HepG2 (cell line): ENCODE measurements around the gene MYL4. TPM values are rescaled to one million over a fixed set of nuclear protein-coding genes. Genes with fewer than 3 reads are reported as not detected.

Experiments
- MIER3 ChIP-seq: IDR thresholded peaks from 2 replicates; pipeline ENCODE4 v1.6.1; 2016; ENCODE audit warnings: missing compliant biosample characterization, borderline replicate concordance
- SOX6 ChIP-seq, 2 experiments: fragments of 450-650 bp in 1 of 2; sonication (generic) in 1 of 2; formaldehyde crosslinking in 1 of 2; IDR thresholded peaks; 2 replicates each; pipeline versions ENCODE4 v1.4.0 to v1.6.1; 2017 to 2020; ENCODE audit warnings: antibody characterized with exemption in 1 of 2, mild to moderate bottlenecking in 1 of 2, missing genetic modification reagents in 1 of 2
- ZC3H13 ChIP-seq: sonication (generic); formaldehyde crosslinking; IDR thresholded peaks from 2 replicates; pipeline ENCODE4 v1.8.1; 2023; ENCODE audit warnings: mild to moderate bottlenecking, missing genetic modification reagents, moderate library complexity
- ZFP90 ChIP-seq: sonication (generic); formaldehyde crosslinking; IDR thresholded peaks from 2 replicates; pipeline ENCODE4 v1.8.0; 2022; ENCODE audit warnings: missing genetic modification reagents, mild to moderate bottlenecking, inconsistent platforms, borderline replicate concordance
- polyA plus RNA-seq, 8 experiments: library from polyadenylated mRNA; depleted of rRNA in 3 of 8; stranded (reverse) in 7 of 8; unstranded in 1 of 8; fragments of >200 nt; fragmentation: Illumina TruSeq in 4 of 8; extraction: Trizol in 4 of 8; gene quantifications; 2 replicates each; pipeline versions ENCODE4 v1.2.1 to v1.2.3, GENCODE V29; 2011 to 2016; ENCODE audit warnings: low read depth in 4 of 8, missing spikeins in 1 of 8, mixed read lengths in 1 of 8; ENCODE audit not compliant: insufficient read depth in 1 of 8
- total RNA-seq, 5 experiments: library from RNA; depleted of rRNA; stranded (reverse); fragments of >200 nt; fragmentation: Illumina TruSeq; extraction: Trizol; gene quantifications; 2 replicates each; pipeline ENCODE4 v1.2.3, GENCODE V29; 2016; ENCODE audit warnings: low read depth in 1 of 5
- TF ChIP-seq, protein P1 (sequence below): sonication (generic); formaldehyde crosslinking; conservative IDR thresholded peaks from 2 replicates; pipeline ENCODE4 v1.8.0; 2022; ENCODE audit warnings: mild to moderate bottlenecking, moderate library complexity, missing genetic modification reagents
- TF ChIP-seq, protein P2 (sequence below): sonication (generic); formaldehyde crosslinking; IDR thresholded peaks from 2 replicates; pipeline ENCODE4 v1.4.0; 2020; ENCODE audit warnings: missing genetic modification reagents
- TF ChIP-seq, protein P3 (sequence below): sonication (generic); formaldehyde crosslinking; IDR thresholded peaks from 2 replicates; pipeline ENCODE4 v1.8.0; 2022; ENCODE audit warnings: mild to moderate bottlenecking, missing genetic modification reagents, borderline replicate concordance
- TF ChIP-seq, protein P4 (sequence below): sonication (generic); formaldehyde crosslinking; IDR thresholded peaks from 2 replicates; pipeline ENCODE4 v1.5.1; 2020; ENCODE audit warnings: mild to moderate bottlenecking, missing genetic modification reagents, borderline replicate concordance
- TF ChIP-seq, protein P5 (sequence below): sonication (generic); formaldehyde crosslinking; IDR thresholded peaks from 2 replicates; pipeline ENCODE4 v1.5.0; 2020; ENCODE audit warnings: mild to moderate bottlenecking, missing genetic modification reagents, borderline replicate concordance

The MYL4 gene
- total and polyA plus RNA-seq, 2 of the 13 experiments (the other 11 are each of a cell fraction or from before 2014, with no cell fraction given): not detected

DNA sequence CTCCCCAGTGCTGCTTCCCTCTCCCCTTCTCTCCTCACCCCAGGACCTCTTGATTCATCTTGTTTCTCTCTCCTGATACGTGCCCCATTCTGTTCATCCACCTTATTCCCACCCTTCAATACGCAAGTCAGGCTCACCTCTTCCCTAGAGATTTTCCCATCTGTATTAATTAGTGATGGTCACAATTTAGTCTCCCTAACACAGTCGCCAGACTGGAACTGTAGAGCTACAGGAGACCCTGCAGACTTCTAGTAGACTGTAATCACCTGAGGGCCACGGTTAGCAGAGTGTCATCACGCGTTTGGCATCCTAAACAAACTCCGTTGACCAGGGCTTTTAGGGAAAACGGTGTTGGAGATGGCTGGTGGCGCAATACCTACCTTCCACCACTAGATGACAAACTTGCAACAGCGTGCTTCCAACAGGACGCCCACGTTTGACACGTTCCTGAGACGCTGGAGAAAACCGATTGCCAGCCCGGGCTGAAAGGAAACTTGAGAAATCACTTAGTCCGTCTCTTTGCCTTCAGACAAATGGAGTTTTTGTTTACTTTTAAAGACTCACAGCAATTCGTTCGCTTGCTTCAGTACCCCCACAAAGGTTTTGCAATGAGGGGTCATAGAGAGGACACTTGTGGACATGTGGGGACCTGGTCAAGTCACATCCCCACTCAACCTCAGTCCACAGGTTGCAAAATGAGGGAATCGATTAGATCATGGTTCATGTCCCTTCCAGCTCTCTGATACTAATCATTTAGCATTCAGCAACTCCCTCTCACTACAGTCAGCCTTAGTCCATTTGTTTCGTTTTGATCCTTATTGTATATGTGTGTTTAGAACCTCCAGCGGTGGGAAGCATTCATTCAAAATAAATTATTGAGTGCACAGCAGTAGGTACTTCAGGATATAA, 20.6 kb downstream of the MYL4 start (continued):
- TF ChIP-seq, protein P1, sequence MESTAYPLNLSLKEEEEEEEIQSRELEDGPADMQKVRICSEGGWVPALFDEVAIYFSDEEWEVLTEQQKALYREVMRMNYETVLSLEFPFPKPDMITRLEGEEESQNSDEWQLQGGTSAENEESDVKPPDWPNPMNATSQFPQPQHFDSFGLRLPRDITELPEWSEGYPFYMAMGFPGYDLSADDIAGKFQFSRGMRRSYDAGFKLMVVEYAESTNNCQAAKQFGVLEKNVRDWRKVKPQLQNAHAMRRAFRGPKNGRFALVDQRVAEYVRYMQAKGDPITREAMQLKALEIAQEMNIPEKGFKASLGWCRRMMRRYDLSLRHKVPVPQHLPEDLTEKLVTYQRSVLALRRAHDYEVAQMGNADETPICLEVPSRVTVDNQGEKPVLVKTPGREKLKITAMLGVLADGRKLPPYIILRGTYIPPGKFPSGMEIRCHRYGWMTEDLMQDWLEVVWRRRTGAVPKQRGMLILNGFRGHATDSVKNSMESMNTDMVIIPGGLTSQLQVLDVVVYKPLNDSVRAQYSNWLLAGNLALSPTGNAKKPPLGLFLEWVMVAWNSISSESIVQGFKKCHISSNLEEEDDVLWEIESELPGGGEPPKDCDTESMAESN (CRISPR knock-in tag): peak; percentile 90
- TF ChIP-seq SOX6 (IDR thresholded peaks at IDR 0.05) (no peak), SOX6 (CRISPR knock-in tag; IDR thresholded peaks at IDR 0.05) (peak; percentile 57), ZFP90 (CRISPR knock-in tag) (peak; percentile 60; the same call in 1 of the 2 replicates), ZC3H13 (CRISPR knock-in tag) (no peak), MIER3 (peak; percentile 91)
- TF ChIP-seq, protein P2, sequence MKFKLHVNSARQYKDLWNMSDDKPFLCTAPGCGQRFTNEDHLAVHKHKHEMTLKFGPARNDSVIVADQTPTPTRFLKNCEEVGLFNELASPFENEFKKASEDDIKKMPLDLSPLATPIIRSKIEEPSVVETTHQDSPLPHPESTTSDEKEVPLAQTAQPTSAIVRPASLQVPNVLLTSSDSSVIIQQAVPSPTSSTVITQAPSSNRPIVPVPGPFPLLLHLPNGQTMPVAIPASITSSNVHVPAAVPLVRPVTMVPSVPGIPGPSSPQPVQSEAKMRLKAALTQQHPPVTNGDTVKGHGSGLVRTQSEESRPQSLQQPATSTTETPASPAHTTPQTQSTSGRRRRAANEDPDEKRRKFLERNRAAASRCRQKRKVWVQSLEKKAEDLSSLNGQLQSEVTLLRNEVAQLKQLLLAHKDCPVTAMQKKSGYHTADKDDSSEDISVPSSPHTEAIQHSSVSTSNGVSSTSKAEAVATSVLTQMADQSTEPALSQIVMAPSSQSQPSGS (CRISPR knock-in tag): 0 out of 2 replicates have a peak, but pooled peaks have one; percentile 37
- TF ChIP-seq, protein P3, sequence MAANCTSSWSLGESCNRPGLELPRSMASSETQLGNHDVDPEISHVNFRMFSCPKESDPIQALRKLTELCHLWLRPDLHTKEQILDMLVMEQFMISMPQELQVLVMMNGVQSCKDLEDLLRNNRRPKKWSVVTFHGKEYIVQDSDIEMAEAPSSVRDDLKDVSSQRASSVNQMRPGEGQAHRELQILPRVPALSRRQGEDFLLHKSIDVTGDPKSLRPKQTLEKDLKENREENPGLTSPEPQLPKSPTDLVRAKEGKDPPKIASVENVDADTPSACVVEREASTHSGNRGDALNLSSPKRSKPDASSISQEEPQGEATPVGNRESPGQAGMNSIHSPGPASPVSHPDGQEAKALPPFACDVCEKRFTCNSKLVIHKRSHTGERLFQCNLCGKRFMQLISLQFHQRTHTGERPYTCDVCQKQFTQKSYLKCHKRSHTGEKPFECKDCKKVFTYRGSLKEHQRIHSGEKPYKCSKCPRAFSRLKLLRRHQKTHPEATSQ (CRISPR knock-in tag): peak; percentile 54; the same call in 1 of the 2 replicates
- TF ChIP-seq, protein P4, sequence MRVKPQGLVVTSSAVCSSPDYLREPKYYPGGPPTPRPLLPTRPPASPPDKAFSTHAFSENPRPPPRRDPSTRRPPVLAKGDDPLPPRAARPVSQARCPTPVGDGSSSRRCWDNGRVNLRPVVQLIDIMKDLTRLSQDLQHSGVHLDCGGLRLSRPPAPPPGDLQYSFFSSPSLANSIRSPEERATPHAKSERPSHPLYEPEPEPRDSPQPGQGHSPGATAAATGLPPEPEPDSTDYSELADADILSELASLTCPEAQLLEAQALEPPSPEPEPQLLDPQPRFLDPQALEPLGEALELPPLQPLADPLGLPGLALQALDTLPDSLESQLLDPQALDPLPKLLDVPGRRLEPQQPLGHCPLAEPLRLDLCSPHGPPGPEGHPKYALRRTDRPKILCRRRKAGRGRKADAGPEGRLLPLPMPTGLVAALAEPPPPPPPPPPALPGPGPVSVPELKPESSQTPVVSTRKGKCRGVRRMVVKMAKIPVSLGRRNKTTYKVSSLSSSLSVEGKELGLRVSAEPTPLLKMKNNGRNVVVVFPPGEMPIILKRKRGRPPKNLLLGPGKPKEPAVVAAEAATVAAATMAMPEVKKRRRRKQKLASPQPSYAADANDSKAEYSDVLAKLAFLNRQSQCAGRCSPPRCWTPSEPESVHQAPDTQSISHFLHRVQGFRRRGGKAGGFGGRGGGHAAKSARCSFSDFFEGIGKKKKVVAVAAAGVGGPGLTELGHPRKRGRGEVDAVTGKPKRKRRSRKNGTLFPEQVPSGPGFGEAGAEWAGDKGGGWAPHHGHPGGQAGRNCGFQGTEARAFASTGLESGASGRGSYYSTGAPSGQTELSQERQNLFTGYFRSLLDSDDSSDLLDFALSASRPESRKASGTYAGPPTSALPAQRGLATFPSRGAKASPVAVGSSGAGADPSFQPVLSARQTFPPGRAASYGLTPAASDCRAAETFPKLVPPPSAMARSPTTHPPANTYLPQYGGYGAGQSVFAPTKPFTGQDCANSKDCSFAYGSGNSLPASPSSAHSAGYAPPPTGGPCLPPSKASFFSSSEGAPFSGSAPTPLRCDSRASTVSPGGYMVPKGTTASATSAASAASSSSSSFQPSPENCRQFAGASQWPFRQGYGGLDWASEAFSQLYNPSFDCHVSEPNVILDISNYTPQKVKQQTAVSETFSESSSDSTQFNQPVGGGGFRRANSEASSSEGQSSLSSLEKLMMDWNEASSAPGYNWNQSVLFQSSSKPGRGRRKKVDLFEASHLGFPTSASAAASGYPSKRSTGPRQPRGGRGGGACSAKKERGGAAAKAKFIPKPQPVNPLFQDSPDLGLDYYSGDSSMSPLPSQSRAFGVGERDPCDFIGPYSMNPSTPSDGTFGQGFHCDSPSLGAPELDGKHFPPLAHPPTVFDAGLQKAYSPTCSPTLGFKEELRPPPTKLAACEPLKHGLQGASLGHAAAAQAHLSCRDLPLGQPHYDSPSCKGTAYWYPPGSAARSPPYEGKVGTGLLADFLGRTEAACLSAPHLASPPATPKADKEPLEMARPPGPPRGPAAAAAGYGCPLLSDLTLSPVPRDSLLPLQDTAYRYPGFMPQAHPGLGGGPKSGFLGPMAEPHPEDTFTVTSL (CRISPR knock-in tag): 0 out of 2 replicates have a peak, but pooled peaks have one; percentile 23
- TF ChIP-seq, protein P5, sequence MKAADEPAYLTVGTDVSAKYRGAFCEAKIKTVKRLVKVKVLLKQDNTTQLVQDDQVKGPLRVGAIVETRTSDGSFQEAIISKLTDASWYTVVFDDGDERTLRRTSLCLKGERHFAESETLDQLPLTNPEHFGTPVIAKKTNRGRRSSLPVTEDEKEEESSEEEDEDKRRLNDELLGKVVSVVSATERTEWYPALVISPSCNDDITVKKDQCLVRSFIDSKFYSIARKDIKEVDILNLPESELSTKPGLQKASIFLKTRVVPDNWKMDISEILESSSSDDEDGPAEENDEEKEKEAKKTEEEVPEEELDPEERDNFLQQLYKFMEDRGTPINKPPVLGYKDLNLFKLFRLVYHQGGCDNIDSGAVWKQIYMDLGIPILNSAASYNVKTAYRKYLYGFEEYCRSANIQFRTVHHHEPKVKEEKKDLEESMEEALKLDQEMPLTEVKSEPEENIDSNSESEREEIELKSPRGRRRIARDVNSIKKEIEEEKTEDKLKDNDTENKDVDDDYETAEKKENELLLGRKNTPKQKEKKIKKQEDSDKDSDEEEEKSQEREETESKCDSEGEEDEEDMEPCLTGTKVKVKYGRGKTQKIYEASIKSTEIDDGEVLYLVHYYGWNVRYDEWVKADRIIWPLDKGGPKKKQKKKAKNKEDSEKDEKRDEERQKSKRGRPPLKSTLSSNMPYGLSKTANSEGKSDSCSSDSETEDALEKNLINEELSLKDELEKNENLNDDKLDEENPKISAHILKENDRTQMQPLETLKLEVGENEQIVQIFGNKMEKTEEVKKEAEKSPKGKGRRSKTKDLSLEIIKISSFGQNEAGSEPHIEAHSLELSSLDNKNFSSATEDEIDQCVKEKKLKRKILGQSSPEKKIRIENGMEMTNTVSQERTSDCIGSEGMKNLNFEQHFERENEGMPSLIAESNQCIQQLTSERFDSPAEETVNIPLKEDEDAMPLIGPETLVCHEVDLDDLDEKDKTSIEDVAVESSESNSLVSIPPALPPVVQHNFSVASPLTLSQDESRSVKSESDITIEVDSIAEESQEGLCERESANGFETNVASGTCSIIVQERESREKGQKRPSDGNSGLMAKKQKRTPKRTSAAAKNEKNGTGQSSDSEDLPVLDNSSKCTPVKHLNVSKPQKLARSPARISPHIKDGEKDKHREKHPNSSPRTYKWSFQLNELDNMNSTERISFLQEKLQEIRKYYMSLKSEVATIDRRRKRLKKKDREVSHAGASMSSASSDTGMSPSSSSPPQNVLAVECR (CRISPR knock-in tag): peak; percentile 32; the same call in 1 of the 2 replicates
